ENCODE data around the gene PPP2R3A.

DNA sequence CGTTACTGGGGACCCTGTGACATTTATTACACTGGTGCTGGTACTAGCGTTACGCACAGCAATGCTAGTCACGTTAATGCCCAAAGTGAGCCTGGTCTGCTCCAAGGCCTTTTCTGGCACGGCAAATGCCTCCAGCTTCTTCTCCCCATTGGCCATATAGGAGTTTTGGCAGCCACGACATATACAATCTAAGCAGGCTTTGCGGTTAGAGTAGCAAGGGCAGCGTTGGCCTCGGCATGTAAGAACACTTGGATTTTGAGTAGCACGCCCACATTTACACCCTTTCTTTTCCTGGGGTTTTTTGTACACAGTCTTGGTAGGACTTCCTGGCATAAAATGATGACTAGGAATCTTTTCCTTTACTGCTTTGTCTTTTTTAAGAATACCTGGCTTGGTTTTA is 185.7 kb downstream of the PPP2R3A start:
- TF ChIP-seq EZH2 (IDR thresholded peaks at IDR 0.05; ENCODE audit: insufficient read depth, poor library complexity, severe bottlenecking) (no peak), EZH2phosphoT487 (IDR thresholded peaks at IDR 0.05; ENCODE audit: insufficient read depth, low read depth) (no peak)

Measured in GM23248 (cell line).